Right lobe of liver (tissue), 4 donors: ENCODE data around the gene S100A11.
A peak's percentile ranks its signal among the peaks of the same experiment; 100 is the strongest.

ENCODE experiments used
- POLR2A ChIP-seq: fragments of 450-650 bp; IDR thresholded peaks from one replicate; pipeline ENCODE4 v1.6.1; 2017; ENCODE audit warnings: antibody characterized with exemption, mild to moderate bottlenecking
- TF ChIP-seq, protein P1 (sequence below), 4 donors: fragments of 200-600 bp in 3 of 4; fragments of 450-650 bp in 1 of 4; IDR thresholded peaks; one replicate each; pipeline versions ENCODE4 v1.5.1 to v1.8.0; 2016 to 2022; ENCODE audit warnings: antibody characterized with exemption in 4 of 4, mild to moderate bottlenecking in 2 of 4
- donor health status: DM: no; HTN: no; CAD: no.
- donor health status: DM: no; HTN: no; CAD: no.
- donor health status: DM: no; HTN: yes; CAD: no.

DNA sequence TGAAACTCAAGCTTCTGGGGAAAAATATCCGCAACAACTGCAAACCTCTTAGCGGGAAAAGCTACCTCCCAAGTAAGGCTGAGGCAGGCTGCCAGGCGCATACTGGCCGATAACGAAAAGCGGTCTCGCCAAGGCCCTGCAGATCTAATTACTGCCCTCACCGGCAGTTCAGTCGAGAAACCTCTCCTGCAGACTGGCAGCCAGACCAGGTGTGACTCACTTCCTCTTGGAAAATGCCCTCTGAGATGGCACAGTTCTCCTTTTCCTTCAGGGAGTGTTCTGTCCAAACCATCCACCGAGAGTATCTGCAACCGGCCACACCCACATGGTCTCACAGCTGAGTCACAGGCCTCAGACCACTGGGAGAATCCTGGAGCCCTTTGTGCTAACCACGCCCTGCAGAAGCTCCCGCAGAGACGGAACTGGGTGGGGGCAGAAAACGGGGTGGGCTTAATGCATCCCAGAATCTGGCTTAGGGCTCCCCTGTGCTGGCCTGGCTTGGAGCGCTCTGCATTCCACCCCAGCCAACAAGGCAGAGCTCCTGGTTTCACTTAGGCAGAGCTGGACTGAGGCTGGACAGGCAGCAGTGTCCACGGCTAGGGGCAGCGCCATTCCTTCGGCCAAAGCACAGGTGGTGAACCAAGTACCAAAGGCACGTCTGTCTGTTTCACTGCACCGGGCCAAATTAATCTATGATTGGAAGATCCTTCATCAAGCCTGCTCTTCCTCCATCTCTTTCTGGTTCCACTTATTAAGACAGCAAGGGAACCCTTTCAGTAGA lies 44.3 kb downstream of the S100A11 start:
- TF ChIP-seq, protein P1, sequence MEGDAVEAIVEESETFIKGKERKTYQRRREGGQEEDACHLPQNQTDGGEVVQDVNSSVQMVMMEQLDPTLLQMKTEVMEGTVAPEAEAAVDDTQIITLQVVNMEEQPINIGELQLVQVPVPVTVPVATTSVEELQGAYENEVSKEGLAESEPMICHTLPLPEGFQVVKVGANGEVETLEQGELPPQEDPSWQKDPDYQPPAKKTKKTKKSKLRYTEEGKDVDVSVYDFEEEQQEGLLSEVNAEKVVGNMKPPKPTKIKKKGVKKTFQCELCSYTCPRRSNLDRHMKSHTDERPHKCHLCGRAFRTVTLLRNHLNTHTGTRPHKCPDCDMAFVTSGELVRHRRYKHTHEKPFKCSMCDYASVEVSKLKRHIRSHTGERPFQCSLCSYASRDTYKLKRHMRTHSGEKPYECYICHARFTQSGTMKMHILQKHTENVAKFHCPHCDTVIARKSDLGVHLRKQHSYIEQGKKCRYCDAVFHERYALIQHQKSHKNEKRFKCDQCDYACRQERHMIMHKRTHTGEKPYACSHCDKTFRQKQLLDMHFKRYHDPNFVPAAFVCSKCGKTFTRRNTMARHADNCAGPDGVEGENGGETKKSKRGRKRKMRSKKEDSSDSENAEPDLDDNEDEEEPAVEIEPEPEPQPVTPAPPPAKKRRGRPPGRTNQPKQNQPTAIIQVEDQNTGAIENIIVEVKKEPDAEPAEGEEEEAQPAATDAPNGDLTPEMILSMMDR (IDR thresholded peaks at IDR 0.05) = no peak
- peak; percentile 67 for TF ChIP-seq POLR2A
